HG03575 (cell line): ENCODE results near the gene PDIA5.

Source experiments
- ATAC-seq: cut with Tn5 transposase; IDR thresholded peaks from one replicate; pipeline ENCODE4 v1.9.1; 2021; ENCODE audit not compliant: unreplicated experiment, insufficient number of reproducible peaks, low FRiP score; ENCODE audit errors: extremely low read depth

Gene PDIA5

GRCh38 chr3:123037015-123037375 lies 29.8 kb upstream of the PDIA5 start:
- ATAC-seq, result no peak

- ATAC-seq, result no peak
Measured at GRCh38 chr3:123038751-123039150, 28.1 kb upstream of the PDIA5 start.

- no peak for ATAC-seq
Measured at GRCh38 chr3:123039178-123039577, 27.6 kb upstream of the PDIA5 start.

- no peak for ATAC-seq
Measured at GRCh38 chr3:123042413-123042812, 24.4 kb upstream of the PDIA5 start.

GRCh38 chr3:123044981-123045763 lies 21.7 kb upstream of the PDIA5 start:
- ATAC-seq, result no peak

- no peak for ATAC-seq
Measured at GRCh38 chr3:123046262-123047061, 20.4 kb upstream of the PDIA5 start.

GRCh38 chr3:123047062-123047319 lies 19.8 kb upstream of the PDIA5 start:
- no peak for ATAC-seq

- ATAC-seq, result no peak
Measured at GRCh38 chr3:123048480-123049237, 18.2 kb upstream of the PDIA5 start.

GRCh38 chr3:123050666-123051065 lies 16.2 kb upstream of the PDIA5 start:
- ATAC-seq, result no peak

- ATAC-seq, result no peak
Measured at GRCh38 chr3:123053107-123053506, 13.7 kb upstream of the PDIA5 start.

- no peak for ATAC-seq
Measured at GRCh38 chr3:123054109-123054778, 12.6 kb upstream of the PDIA5 start.

GRCh38 chr3:123054931-123055330 lies 11.9 kb upstream of the PDIA5 start:
- ATAC-seq, result no peak

GRCh38 chr3:123055352-123055751 lies 11.5 kb upstream of the PDIA5 start:
- ATAC-seq, result no peak

- no peak for ATAC-seq
Measured at GRCh38 chr3:123058505-123058904, 8.3 kb upstream of the PDIA5 start.

- no peak for ATAC-seq
Measured at GRCh38 chr3:123060054-123060453, 6.8 kb upstream of the PDIA5 start.

GRCh38 chr3:123061856-123062255 lies 5.0 kb upstream of the PDIA5 start:
- no peak for ATAC-seq

GRCh38 chr3:123063034-123063433 lies 3.8 kb upstream of the PDIA5 start:
- ATAC-seq, result no peak

- no peak for ATAC-seq
Measured at GRCh38 chr3:123064506-123064905, 2.3 kb upstream of the PDIA5 start.

- ATAC-seq, result no peak
Measured at GRCh38 chr3:123064914-123065313, 1.9 kb upstream of the PDIA5 start.

GRCh38 chr3:123066599-123066895 lies 278 bp upstream of the PDIA5 start:
- ATAC-seq, result no peak
